GM21360 (cell line): ENCODE results near the gene MBL2.

Experiments used
- ATAC-seq: cut with Tn5 transposase; IDR thresholded peaks from one replicate; pipeline ENCODE4 v1.9.1; 2021; ENCODE audit warnings: mild to moderate bottlenecking, moderate library complexity; ENCODE audit not compliant: unreplicated experiment

MBL2 gene

DNA sequence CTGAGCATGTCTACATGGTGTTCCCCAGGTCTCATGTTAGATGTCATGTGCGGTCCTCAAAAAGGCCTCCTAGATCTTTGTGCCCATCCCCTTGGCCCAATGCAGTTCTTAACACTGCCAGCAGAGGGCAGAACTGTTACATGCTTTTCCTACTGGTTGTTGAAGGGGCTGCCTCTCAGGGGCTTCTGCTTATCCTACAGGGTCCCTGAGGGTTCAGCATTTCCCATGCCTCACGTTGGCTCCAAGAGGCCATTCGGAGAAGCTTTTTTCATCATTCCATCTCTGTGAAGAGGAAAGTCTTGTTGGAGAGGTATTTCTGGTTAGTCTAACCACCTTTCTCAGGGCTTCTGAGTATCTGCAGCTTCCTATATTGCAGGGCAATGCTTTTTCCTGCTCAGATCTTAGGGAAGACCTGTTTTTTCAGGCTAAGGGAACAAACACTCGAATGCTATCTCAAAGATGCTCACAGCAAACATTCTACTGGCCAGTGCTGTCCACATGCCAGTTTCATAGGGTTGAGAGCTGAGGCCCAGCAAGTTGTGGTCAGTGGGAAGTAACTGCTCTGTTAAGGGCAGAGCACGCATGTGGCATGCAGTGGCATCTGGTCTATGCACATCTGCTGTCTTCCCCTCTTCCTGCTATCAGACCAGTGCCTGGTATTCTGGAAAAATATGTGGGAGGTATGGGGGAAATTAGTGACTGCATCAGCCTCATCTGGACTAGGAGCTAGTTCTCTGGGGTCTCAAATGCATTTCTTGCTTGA lies 31.5 kb downstream of the MBL2 start:
- ATAC-seq = peak; percentile 78

GRCh38 chr10:52740155-52740549 lies 32.4 kb downstream of the MBL2 start:
- ATAC-seq = no peak

GRCh38 chr10:52739380-52740154 lies 33.0 kb downstream of the MBL2 start:
- ATAC-seq = no peak

GRCh38 chr10:52738951-52739350 lies 33.6 kb downstream of the MBL2 start:
- no peak for ATAC-seq

- no peak for ATAC-seq
Measured at GRCh38 chr10:52729271-52730104, 43.1 kb downstream of the MBL2 start.

- no peak for ATAC-seq
Measured at GRCh38 chr10:52720018-52720417, 52.6 kb downstream of the MBL2 start.
